ENCODE measurements around the gene ALDH2. TPM values are rescaled to one million over a fixed set of nuclear protein-coding genes. Genes with fewer than 3 reads are reported as not detected.
"Not testable (repeated sequence)": the region's sequence is repeated elsewhere in the genome, so short reads cannot be mapped to it uniquely, and the experiment has no call there.

ALDH2 gene
- total and polyA plus RNA-seq, 12 donors, result 52.2 to 536 (median 338) TPM

GRCh38 chr12:111728795-111729194, 37.9 kb upstream of the ALDH2 start:
- intact Hi-C loops (cut with DNase I), result no loop called here
- Histone ChIP-seq H3K36me3 (replicated peaks in 1 of 2) (peaks cover 0 to 27% of the 10 kb centered on the region in 2 donors), H3K27ac (no peak overlapping the region), H3K4me1 (replicated peaks in 1 of 2) (no peaks in the 10 kb centered on the region), H3K27me3 (no peaks in the 10 kb centered on the region), H3K9me3 (replicated peaks in 1 of 3) (no peaks in the 10 kb centered on the region), H3K4me3 (no peak overlapping the region)
- TF ChIP-seq CTCF (IDR thresholded peaks at IDR 0.05) (no peak), POLR2A (IDR thresholded peaks at IDR 0.05) (no peak)
- no peak for DNase-seq
- WGBS, 4 donors, result 85 to 100% (median 99%) methylated on average over 2 of the region's 2 CpGs

- no peak overlapping the region for H3K27ac ChIP-seq
- no peaks in the 10 kb centered on the region for H3K27me3 ChIP-seq
- H3K4me1 ChIP-seq (replicated peaks in 1 of 2), result no peaks in the 10 kb centered on the region
- H3K36me3 ChIP-seq (replicated peaks in 1 of 2), result peaks cover 0 to 25% of the 10 kb centered on the region in 2 donors
- H3K4me3 ChIP-seq, result no peak overlapping the region
- intact Hi-C loops (cut with DNase I), result no loop called here
- no peak for DNase-seq
- WGBS, 4 donors, result 85 to 93% (median 91%) methylated on average over 9 of the region's 9 CpGs
- H3K9me3 ChIP-seq (replicated peaks in 1 of 3), result no peaks in the 10 kb centered on the region
- TF ChIP-seq POLR2A (IDR thresholded peaks at IDR 0.05) (no peak), CTCF (IDR thresholded peaks at IDR 0.05) (no peak)
These were observed 36.3 kb upstream of the ALDH2 start for GRCh38 chr12:111730420-111730819.

- Histone ChIP-seq H3K4me3 (no peak overlapping the region), H3K36me3 (replicated peaks in 1 of 2) (peaks cover 0 to 30% of the 10 kb centered on the region in 2 donors), H3K27me3 (no peaks in the 10 kb centered on the region), H3K27ac (no peak overlapping the region), H3K4me1 (replicated peaks in 1 of 2) (no peaks in the 10 kb centered on the region), H3K9me3 (replicated peaks in 1 of 3) (no peaks in the 10 kb centered on the region)
- WGBS, 4 donors, result 87 to 93% (median 90%) methylated on average over 4 of the region's 4 CpGs
- DNase-seq, result no peak
- TF ChIP-seq POLR2A (IDR thresholded peaks at IDR 0.05) (no peak), CTCF (IDR thresholded peaks at IDR 0.05) (no peak)
- intact Hi-C loops (cut with DNase I), result no loop called here
These were observed 33.9 kb upstream of the ALDH2 start for GRCh38 chr12:111732786-111733185.

- TF ChIP-seq POLR2A (IDR thresholded peaks at IDR 0.05), result no peak
- TF ChIP-seq CTCF (IDR thresholded peaks at IDR 0.05), result no peak
These were observed 33.3 kb upstream of the ALDH2 start for GRCh38 chr12:111733340-111733915.

GRCh38 chr12:111739524-111739923, 27.2 kb upstream of the ALDH2 start:
- H3K4me3 ChIP-seq; H3K27me3 ChIP-seq; H3K27ac ChIP-seq; DNase-seq; intact Hi-C loops (cut with DNase I); H3K9me3 ChIP-seq (replicated peaks in 1 of 3): not testable (repeated sequence)
- peaks cover 0 to 16% of the 10 kb centered on the region in 2 donors for H3K36me3 ChIP-seq (replicated peaks in 1 of 2)
- WGBS, 4 donors, result 95 to 97% (median 96%) methylated on average over 9 of the region's 9 CpGs
- H3K4me1 ChIP-seq (replicated peaks in 1 of 2), result peaks cover 11 to 17% of the 10 kb centered on the region in 2 donors

More at GRCh38 chr12:111733340-111733915, 33.3 kb upstream of the ALDH2 start:
- DNase-seq, result no peak
- intact Hi-C loops (cut with DNase I), result no loop called here
- Histone ChIP-seq H3K27me3 (no peaks in the 10 kb centered on the region), H3K27ac (no peak overlapping the region), H3K4me3 (no peak overlapping the region), H3K4me1 (replicated peaks in 1 of 2) (no peaks in the 10 kb centered on the region), H3K36me3 (replicated peaks in 1 of 2) (peaks cover 0 to 30% of the 10 kb centered on the region in 2 donors), H3K9me3 (replicated peaks in 1 of 3) (no peaks in the 10 kb centered on the region)
- WGBS, 4 donors, result 88 to 92% (median 89%) methylated on average over 8 of the region's 8 CpGs

Measured in adrenal gland (tissue), 12 donors.